NCI-H226 (cell line): Measurements from ENCODE around the gene PACSIN2.

Experiments used
- DNase-seq: peaks from one replicate; pipeline ENCODE4 v3.0.0-alpha.2; 2015

The PACSIN2 gene

GRCh38 chr22:42878561-42879305, 136.2 kb downstream of the PACSIN2 start:
- no peak for DNase-seq

- no peak for DNase-seq
Observed at GRCh38 chr22:42877597-42878340, 137.2 kb downstream of the PACSIN2 start.

GRCh38 chr22:42877158-42877557, 137.8 kb downstream of the PACSIN2 start:
- no peak for DNase-seq

- DNase-seq: no peak
Observed at GRCh38 chr22:42876041-42876440, 138.9 kb downstream of the PACSIN2 start.

DNA sequence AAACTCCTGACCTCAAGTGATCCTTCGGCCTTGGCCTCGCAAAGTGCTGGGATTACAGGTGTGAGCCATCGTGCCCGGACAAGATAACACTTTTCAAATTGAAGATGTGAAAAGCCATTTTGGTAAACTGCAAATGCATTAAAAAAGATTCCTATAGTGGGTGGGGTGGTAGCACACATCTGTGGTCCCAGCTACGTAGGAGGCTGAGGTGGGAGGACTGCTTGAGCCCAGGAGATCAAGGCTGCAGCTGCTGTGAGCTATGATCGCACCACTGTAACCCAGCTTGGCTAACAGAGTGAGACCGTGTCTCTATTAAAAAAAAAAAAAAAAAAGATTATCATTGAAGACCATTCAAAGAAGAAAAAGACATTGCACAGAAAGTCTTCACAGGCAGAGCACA, 140.9 kb downstream of the PACSIN2 start:
- DNase-seq: no peak

DNA sequence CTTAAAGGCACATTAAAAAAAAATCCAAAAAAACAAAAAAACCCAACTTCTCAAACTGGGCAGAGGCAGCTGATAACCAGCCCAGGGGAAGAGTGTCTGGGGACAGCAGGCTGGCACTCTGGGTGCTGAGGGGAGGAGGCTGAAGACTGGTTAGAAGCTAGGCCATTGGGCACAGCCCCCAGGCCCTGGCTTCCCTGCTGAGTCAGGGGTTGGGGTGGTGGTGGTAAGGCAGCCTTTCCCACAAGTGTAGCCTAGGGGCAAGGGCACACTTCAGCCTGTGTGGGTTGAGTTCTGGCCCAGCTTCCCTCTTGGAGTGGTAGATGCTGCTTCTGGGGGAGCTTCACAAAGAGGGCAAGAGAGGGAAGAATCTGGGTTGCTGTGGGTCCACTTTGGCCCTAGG, 141.6 kb downstream of the PACSIN2 start:
- DNase-seq: no peak

DNA sequence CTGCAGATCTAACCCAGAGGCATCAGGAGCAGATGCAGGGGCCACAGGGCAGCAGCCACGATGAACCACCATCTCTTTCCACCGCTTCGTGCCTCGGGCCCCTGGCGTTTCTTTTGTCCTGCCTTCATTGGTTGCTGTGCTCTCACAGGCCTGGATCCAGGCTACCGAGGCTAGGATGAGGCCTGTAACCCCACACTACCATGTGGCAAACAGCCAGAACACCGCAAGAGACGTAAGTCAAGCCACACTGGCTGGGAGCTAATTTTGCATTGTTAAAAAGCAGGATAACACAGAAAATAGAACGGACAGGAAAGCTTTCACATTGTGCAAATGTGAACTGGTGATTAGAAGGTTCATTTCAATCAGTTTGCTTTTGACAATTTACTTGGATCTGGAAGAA, 142.1 kb downstream of the PACSIN2 start:
- DNase-seq: no peak

GRCh38 chr22:42871146-42872050, 143.6 kb downstream of the PACSIN2 start:
- no peak for DNase-seq

- DNase-seq: no peak
Observed at GRCh38 chr22:42869888-42870480, 145.0 kb downstream of the PACSIN2 start.

GRCh38 chr22:42869463-42869862, 145.5 kb downstream of the PACSIN2 start:
- no peak for DNase-seq

DNA sequence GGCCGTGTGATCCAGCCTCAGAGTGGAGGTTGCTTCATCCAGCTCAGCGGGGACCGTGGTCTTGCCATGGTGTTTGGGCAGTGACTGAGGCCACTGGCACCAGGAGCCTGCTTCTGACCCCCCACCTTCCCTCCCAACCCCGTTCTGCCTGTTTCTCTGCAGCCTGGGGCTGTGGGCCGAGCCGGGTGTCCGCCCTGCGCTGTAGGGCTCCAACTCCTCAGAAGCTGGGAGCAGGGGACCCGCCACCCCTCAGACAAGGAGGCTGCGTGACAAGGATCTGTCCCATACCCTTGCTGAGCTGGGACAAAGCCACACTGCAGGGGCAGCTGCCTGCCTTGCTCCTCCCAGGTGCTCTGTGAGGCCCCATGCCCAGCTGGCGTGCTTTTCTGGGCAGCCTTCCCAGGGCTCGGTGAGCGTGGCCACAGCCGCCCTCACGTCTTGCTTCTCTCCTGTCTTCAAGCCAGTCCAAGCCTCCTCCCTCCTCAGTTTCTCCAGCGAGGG, 146.1 kb downstream of the PACSIN2 start:
- DNase-seq: no peak

- DNase-seq: no peak
Observed at GRCh38 chr22:42866100-42866499, 148.8 kb downstream of the PACSIN2 start.

GRCh38 chr22:42865536-42865935, 149.4 kb downstream of the PACSIN2 start:
- no peak for DNase-seq

GRCh38 chr22:42863349-42863961, 151.5 kb downstream of the PACSIN2 start:
- peak; percentile 40 for DNase-seq

- DNase-seq: no peak
Observed at GRCh38 chr22:42862045-42862734, 152.8 kb downstream of the PACSIN2 start.

- no peak for DNase-seq
Observed at GRCh38 chr22:42860968-42861367, 154.0 kb downstream of the PACSIN2 start.

GRCh38 chr22:42857845-42858481, 157.0 kb downstream of the PACSIN2 start:
- no peak for DNase-seq

- DNase-seq: peak; percentile 65
Observed at GRCh38 chr22:42856865-42857704, 157.9 kb downstream of the PACSIN2 start, which contains the start of gene ARFGAP3. Gene ARFGAP3 (minus strand): TSS chr22:42857273. CDS start chr22:42857182, 91 bp downstream.

DNA sequence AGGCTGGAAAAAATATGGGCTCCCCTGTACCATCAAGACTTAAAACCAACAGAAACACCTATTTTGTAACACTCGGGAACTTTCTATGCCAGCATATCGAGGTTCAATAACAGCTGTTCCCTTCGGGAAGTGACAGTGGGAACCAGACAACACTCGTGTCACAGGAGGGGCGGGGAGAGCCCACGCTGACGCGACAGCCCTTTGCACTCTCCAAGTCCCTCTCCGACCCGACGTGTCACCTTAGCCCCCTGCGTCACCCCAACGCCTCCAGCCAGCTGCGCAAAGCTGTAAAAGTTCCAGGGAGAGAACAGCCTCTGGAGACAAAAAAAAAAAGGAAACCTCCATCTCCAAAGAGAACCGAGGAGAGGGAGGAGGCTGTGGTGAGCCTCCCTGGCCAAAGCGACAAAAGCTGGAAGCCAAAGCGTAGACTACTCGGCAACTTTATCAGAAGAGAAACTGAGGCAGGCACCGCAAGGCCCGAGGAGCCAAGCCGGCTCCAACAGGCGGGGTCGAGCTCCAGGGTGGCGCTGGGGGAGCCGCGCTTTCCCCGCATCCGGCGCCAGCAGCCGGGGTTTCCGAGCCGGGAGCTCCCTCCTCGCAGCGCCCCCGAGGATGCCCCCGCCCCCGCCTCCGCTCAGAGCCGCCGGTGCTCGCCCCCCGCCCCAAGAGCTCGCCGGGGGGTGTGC, 158.6 kb downstream of the PACSIN2 start:
- DNase-seq: no peak
